ENCODE results near the gene WFDC12.

DNA sequence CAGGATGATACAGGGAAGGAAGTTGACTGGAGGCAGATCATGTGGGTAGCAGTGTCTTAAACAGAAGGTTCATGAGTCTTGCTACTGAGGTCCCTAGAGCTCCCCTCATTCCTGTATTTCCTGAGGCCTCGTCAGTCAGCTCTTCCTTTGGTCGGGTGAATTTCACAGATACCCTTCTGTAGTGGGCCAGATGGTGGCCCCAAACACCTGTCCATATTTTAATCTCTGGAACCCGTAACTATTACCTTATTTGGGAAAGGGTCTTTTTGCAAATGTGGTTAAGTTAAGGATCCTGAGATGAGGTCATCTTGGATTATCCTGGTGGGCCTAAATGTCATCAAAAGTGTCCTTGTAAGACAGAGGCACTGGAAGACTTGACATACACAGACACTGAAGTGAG, 32.9 kb downstream of the WFDC12 start:
- TF ChIP-seq EP300 (IDR thresholded peaks at IDR 0.05) (no peak), POLR2AphosphoS5 (IDR thresholded peaks at IDR 0.05) (no peak)
